CD4-positive, alpha-beta T cell (primary cell): ENCODE data around the gene HES4. TPM values are rescaled to one million over a fixed set of nuclear protein-coding genes. Genes with fewer than 3 reads are reported as not detected.

ENCODE experiments used
- ATAC-seq: fragments of 200-7000 bp; cut with Tn5 transposase; one replicate; pipeline ENCODE4 v1.10.0; 2022; ENCODE audit warnings: mild to moderate bottlenecking; ENCODE audit not compliant: poor library complexity
- CTCF ChIA-PET: fragments of 350-600 bp; sonication (Branson Sonifier 250); formaldehyde crosslinking; loops from one replicate; lab custom pipeline; 2021; ENCODE audit warnings: antibody characterized with exemption, inconsistent platforms; lab: Charles Lee
- POLR2A ChIA-PET: fragments of 350-600 bp; sonication (Branson Sonifier 250); formaldehyde crosslinking; loops from one replicate; lab custom pipeline; 2021; ENCODE audit warnings: antibody characterized with exemption, inconsistent platforms; lab: Charles Lee
- DNase-seq, 14 experiments: peaks; one replicate each; pipeline ENCODE4 v3.0.0-alpha.2; 2013 to 2020; ENCODE audit warnings: mixed read lengths in 2 of 14
- H3K27ac ChIP-seq, 2 donors: one replicate each; pipeline versions ENCODE4 v1.5.1 to v1.7.0; 2013; ENCODE audit warnings: low read length in 2 of 2, low read depth in 1 of 2, mild to moderate bottlenecking in 1 of 2
- H3K27me3 ChIP-seq, 2 experiments: 1 replicate in 1 of 2; 2 replicates in 1 of 2; pipeline versions ENCODE4 v1.6.1 to v1.7.0; 2013; ENCODE audit warnings: low read length in 2 of 2, control low read depth in 1 of 2, mild to moderate bottlenecking in 1 of 2, moderate library complexity in 1 of 2; ENCODE audit not compliant: insufficient read depth in 2 of 2, control insufficient read depth in 1 of 2
- H3K36me3 ChIP-seq: one replicate; pipeline ENCODE4 v1.6.1; 2013; ENCODE audit warnings: low read length, control low read depth; ENCODE audit not compliant: insufficient read depth
- H3K4me1 ChIP-seq: one replicate; pipeline ENCODE4 v1.6.1; 2013; ENCODE audit warnings: low read length, control low read depth; ENCODE audit not compliant: insufficient read depth
- H3K4me3 ChIP-seq: one replicate; pipeline ENCODE4 v1.5.1; 2013; ENCODE audit warnings: mild to moderate bottlenecking, low read length, moderate library complexity
- H3K9me3 ChIP-seq, 2 experiments: 1 replicate in 1 of 2; 2 replicates in 1 of 2; pipeline versions ENCODE4 v1.6.1 to v1.7.0; 2013; ENCODE audit warnings: low read length in 2 of 2, mild to moderate bottlenecking in 2 of 2, control low read depth in 1 of 2, moderate library complexity in 1 of 2; ENCODE audit not compliant: control insufficient read depth in 1 of 2, insufficient read depth in 1 of 2
- H3K27ac Mint-ChIP-seq: one replicate; pipeline ENCODE4 v1.8.0; 2020; ENCODE audit warnings: mixed read lengths
- H3K27me3 Mint-ChIP-seq: one replicate; pipeline ENCODE4 v1.8.0; 2021; ENCODE audit warnings: mixed read lengths
- H3K36me3 Mint-ChIP-seq: one replicate; pipeline ENCODE4 v1.8.0; 2021; ENCODE audit warnings: low read depth, mixed read lengths
- H3K4me1 Mint-ChIP-seq: one replicate; pipeline ENCODE4 v1.8.0; 2021; ENCODE audit warnings: low read depth, mixed read lengths
- H3K4me3 Mint-ChIP-seq: one replicate; pipeline ENCODE4 v1.8.0; 2020; ENCODE audit warnings: mild to moderate bottlenecking, mixed read lengths
- H3K9me3 Mint-ChIP-seq: one replicate; pipeline ENCODE4 v1.8.0; 2020; ENCODE audit warnings: mixed read lengths
- intact Hi-C, 2 experiments: fragments of 100-400 bp; cut with DNase I in 1 of 2; cut with micrococcal nuclease in 1 of 2; formaldehyde crosslinking; loops; one replicate each; pipeline versions ENCODE4 v1.15.1 to v1.9.0; 2023 to 2025; cut with DNase I, micrococcal nuclease
- total RNA-seq, 174 experiments: library from RNA in 2 of 174; stranded (reverse) in 2 of 174; gene quantifications; one replicate each; pipeline ENCODE4 v1.2.3 and lab custom pipeline; 2021 to 2026
- TF ChIP-seq, protein P1 (sequence below): fragments of 200-600 bp; IDR thresholded peaks from one replicate; pipeline ENCODE4 v1.8.0; 2022; ENCODE audit warnings: antibody characterized with exemption, mild to moderate bottlenecking

The HES4 gene
- total RNA-seq, 2 experiments from 2014 or later = 29.0 to 30.9 TPM

DNA sequence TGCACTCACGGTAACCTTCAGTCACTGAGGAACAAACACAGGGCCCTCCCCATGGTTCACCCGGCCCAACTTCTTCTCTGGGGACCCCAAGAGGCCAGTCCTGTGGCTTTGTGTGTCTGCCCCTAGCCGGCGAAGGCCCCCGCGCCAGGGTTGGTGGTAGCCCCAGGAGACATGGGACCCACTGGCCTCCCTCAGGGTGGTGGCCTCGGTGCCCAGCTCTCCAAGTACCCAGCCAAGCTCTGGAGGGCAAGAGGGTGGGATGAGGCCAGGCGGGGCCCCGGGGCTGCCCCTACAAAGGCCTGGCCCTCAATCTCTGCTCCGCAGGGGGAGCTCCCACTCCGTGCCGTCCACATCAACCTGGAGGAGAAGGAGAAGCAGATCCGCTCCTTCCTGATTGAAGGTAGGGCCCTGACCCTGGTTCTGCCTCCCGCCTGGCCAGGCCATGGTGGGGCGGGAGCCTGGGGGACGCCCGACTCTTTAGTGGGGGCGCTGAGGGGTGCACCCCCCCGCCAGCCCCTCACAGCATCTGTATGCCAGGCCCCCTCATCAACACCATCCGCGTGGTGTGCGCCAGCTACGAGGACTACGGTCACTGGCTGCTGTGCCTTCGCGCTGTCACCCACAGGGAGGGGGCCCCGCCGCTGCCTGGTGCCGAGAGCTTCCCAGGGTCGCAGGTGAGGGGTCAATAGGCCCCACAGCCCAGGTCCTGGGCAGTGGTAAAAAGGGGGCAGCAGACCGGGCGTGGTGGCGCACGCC lies 28.0 kb downstream of the HES4 start:
- peaks cover 7% of the 10 kb centered on the region for H3K4me1 Mint-ChIP-seq
- H3K27ac Mint-ChIP-seq = no peak overlapping the region
- no peaks in the 10 kb centered on the region for H3K9me3 Mint-ChIP-seq
- no peaks in the 10 kb centered on the region for H3K36me3 ChIP-seq
- no peak overlapping the region for H3K4me3 ChIP-seq
- TF ChIP-seq, protein P1, sequence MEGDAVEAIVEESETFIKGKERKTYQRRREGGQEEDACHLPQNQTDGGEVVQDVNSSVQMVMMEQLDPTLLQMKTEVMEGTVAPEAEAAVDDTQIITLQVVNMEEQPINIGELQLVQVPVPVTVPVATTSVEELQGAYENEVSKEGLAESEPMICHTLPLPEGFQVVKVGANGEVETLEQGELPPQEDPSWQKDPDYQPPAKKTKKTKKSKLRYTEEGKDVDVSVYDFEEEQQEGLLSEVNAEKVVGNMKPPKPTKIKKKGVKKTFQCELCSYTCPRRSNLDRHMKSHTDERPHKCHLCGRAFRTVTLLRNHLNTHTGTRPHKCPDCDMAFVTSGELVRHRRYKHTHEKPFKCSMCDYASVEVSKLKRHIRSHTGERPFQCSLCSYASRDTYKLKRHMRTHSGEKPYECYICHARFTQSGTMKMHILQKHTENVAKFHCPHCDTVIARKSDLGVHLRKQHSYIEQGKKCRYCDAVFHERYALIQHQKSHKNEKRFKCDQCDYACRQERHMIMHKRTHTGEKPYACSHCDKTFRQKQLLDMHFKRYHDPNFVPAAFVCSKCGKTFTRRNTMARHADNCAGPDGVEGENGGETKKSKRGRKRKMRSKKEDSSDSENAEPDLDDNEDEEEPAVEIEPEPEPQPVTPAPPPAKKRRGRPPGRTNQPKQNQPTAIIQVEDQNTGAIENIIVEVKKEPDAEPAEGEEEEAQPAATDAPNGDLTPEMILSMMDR = no peak
- H3K36me3 Mint-ChIP-seq = no peaks in the 10 kb centered on the region
- intact Hi-C loops = no loop called here
- DNase-seq (peak in 1 of 14 experiments; percentile 25), ATAC-seq (no peak)
- peaks cover 19% of the 10 kb centered on the region for H3K4me1 ChIP-seq
- no peak overlapping the region for H3K27ac ChIP-seq
- peaks cover 21 to 28% of the 10 kb centered on the region in 2 experiments for H3K27me3 ChIP-seq
- peaks cover 0 to 15% of the 10 kb centered on the region in 2 experiments for H3K9me3 ChIP-seq
- ChIA-PET POLR2A (no interaction called here), CTCF (no interaction called here)
- no peak overlapping the region for H3K4me3 Mint-ChIP-seq
- peaks cover 30% of the 10 kb centered on the region for H3K27me3 Mint-ChIP-seq

DNA sequence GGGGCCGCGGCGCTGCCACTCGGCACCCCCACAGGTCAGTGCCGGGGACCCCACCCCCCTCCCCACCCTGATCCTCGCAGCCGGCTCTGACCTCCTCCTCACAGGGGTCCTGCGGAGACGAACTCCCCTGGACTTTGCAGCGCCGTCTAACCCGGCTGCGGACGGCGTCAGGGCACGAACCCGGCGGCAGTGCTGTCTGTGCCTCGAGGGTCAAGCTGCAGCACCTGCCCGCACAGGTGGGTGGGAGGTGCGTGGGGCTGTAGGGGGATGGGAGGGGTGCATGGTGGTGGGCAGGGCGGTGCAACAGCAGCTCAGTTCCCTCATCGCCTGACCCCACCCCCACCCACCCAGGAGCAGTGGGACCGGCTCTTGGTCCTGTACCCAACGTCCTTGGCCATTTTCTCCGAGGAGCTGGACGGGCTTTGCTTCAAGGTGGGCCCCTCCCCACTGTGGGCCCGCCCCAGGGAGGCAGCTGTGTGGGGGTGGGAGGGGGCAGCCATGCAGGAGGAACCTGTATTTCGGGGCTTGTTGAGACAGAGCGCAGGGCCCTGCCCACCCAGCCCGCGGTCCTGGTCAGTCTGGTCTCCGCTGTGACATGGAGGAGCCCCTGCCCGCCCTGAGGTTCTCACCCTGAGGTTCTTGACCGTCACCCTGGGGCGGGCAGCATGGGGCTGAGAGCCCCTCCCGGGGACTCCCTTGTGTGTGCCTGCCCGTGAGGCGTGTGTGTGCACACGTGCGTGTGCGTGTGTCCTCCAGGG lies 28.7 kb downstream of the HES4 start:
- H3K36me3 ChIP-seq = no peaks in the 10 kb centered on the region
- DNase-seq (peak in 1 of 14 experiments; percentile 31), ATAC-seq (no peak)
- intact Hi-C loops = no loop called here
- ChIA-PET CTCF (no interaction called here), POLR2A (interaction anchor here (1.1 kb wide), 1 partner anchor 30 kb away, joined by 3 read pairs; no protein-coding TSS in a partner anchor)
- H3K27me3 ChIP-seq = peaks cover 21 to 28% of the 10 kb centered on the region in 2 experiments
- no peak overlapping the region for H3K4me3 Mint-ChIP-seq
- H3K4me1 ChIP-seq = peaks cover 22% of the 10 kb centered on the region
- H3K4me3 ChIP-seq = no peak overlapping the region
- peaks cover 7% of the 10 kb centered on the region for H3K4me1 Mint-ChIP-seq
- no peaks in the 10 kb centered on the region for H3K9me3 Mint-ChIP-seq
- TF ChIP-seq, protein P1 = no peak
- H3K27ac Mint-ChIP-seq = no peak overlapping the region
- no peaks in the 10 kb centered on the region for H3K36me3 Mint-ChIP-seq
- peaks cover 30% of the 10 kb centered on the region for H3K27me3 Mint-ChIP-seq
- no peak overlapping the region for H3K27ac ChIP-seq
- peaks cover 0 to 15% of the 10 kb centered on the region in 2 experiments for H3K9me3 ChIP-seq

DNA sequence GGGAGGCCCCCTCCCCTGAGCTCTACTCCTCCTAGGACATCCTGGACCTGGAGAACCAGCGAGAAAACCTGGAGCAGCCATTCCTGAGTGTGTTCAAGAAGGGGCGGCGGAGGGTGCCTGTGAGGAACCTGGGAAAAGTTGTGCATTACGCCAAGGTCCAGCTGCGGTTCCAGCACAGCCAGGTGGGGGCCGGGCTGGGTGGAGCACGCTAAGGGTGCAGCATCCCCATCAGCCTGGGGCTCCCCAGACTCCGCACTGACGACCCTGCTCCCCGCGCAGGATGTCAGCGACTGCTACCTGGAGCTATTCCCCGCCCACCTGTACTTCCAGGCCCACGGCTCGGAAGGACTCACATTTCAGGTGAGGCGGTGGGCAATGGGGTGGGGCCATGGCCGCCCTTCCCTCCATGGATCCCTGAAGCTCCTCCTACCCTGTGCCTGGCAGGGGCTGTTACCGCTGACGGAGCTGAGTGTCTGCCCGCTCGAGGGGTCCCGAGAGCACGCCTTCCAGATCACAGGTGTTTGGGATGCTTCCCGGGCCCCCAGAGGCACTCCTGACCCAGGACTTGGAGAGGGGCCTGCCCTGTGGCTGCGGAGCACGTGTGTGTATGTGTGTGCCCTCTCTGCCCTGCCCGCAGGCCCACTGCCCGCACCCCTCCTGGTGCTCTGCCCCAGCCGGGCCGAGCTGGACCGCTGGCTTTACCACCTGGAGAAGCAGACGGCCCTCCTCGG lies 29.5 kb downstream of the HES4 start:
- Histone ChIP-seq H3K4me3 (no peak overlapping the region), H3K36me3 (no peaks in the 10 kb centered on the region), H3K27me3 (peaks cover 18 to 24% of the 10 kb centered on the region in 2 experiments), H3K9me3 (peaks cover 0 to 13% of the 10 kb centered on the region in 2 experiments), H3K27ac (no peak overlapping the region), H3K4me1 (peaks cover 21% of the 10 kb centered on the region)
- Mint-ChIP-seq H3K4me3 (no peak overlapping the region), H3K4me1 (no peaks in the 10 kb centered on the region), H3K27ac (no peak overlapping the region), H3K36me3 (no peaks in the 10 kb centered on the region), H3K27me3 (peaks cover 22% of the 10 kb centered on the region), H3K9me3 (no peaks in the 10 kb centered on the region)
- ChIA-PET CTCF (no interaction called here), POLR2A (interaction anchor here (1.1 kb wide), 1 partner anchor 31 kb away, joined by 3 read pairs; no protein-coding TSS in a partner anchor)
- intact Hi-C loops = no loop called here
- ATAC-seq (no peak), DNase-seq (peak in 1 of 14 experiments; percentile 15)
- TF ChIP-seq, protein P1 = no peak
